Right cardiac atrium (tissue), 5 donors: ENCODE measurements around the gene SCLT1. TPM values are rescaled to one million over a fixed set of nuclear protein-coding genes. Genes with fewer than 3 reads are reported as not detected.
"Not testable (repeated sequence)": the region's sequence is repeated elsewhere in the genome, so short reads cannot be mapped to it uniquely, and the experiment has no call there.

ENCODE experiments used
- ATAC-seq, 2 donors: fragments of 200-7000 bp; cut with Tn5 transposase; one replicate each; pipeline versions ENCODE4 v1.8.0 to v1.9.1; 2020; ENCODE audit warnings: moderate library complexity in 2 of 2, mild to moderate bottlenecking in 1 of 2
- DNase-seq, 3 donors: peaks; one replicate each; pipeline ENCODE4 v3.0.0-alpha.2; 2020
- H3K27ac ChIP-seq: one replicate; pipeline ENCODE4 v1.5.1; 2013; ENCODE audit warnings: mild to moderate bottlenecking, low read length, control low read depth, moderate library complexity
- H3K27me3 ChIP-seq: one replicate; pipeline ENCODE4 v1.6.1; 2013; ENCODE audit not compliant: control insufficient read depth, insufficient read depth
- H3K4me1 ChIP-seq: one replicate; pipeline ENCODE4 v1.6.1; 2013; ENCODE audit warnings: low read length; ENCODE audit not compliant: control insufficient read depth, insufficient read depth
- H3K4me3 ChIP-seq: one replicate; pipeline ENCODE4 v1.5.1; 2013; ENCODE audit warnings: low read length, control low read depth
- H3K9me3 ChIP-seq: one replicate; pipeline ENCODE4 v1.6.1; 2013; ENCODE audit warnings: low read length; ENCODE audit not compliant: control insufficient read depth
- WGBS: extraction: QIAGEN DNeasy Blood & Tissue Kit; methylation state at CpG from one replicate; pipeline ENCODE4 v1.1.7; 2013; 5-methylcytosine and 5-hydroxymethylcytosine counted together
- intact Hi-C, 4 donors: fragments of 100-400 bp; cut with DNase I; formaldehyde crosslinking; loops; one replicate each; pipeline versions ENCODE4 v1.11.0 to v1.14.0; 2022 to 2023
- long read RNA-seq, 4 donors: library from polyadenylated mRNA; unstranded; transcript quantifications; one replicate each; pipeline ENCODE4 v2.0.0, GENCODE V29; 2020 to 2021
- polyA plus RNA-seq: library from polyadenylated mRNA; stranded (reverse); fragments of 200-250 nt; gene quantifications from one replicate; pipeline ENCODE4 v1.2.3, GENCODE V29; 2013
- total RNA-seq, 4 donors: library from RNA; stranded (reverse); fragmentation: NEBNext Ultra II Directional; extraction: Animal tissue kit (Norgen Biotek cat#: 25700); gene quantifications; one replicate each; pipeline ENCODE4 v1.2.1, GENCODE V29; 2021
- donor health status: healthy with polysubstance abuse.
- donor health status: DM: no; HTN: yes; CAD: no.
- donor health status: DM: no; HTN: no; CAD: no.
- donor health status: DM: no; HTN: yes; CAD: no; lungs with severe emphysema.
- donor health status: DM: yes; HTN: yes; CAD: no.

Gene SCLT1
- total RNA-seq (10 to 100 TPM; 14.8 to 19.2 (median 16.9) TPM), polyA plus RNA-seq (5.5 TPM)
- long read RNA-seq, donor 1, transcript SCLT1-201 (21 exons, 3,055 nt) = major isoform, 8 of 16 reads
- long read RNA-seq, donor 1, partial matches to known transcripts = 3 of 16 reads
- long read RNA-seq, donor 1, other reads (novel, unspliced or antisense) = 3 of 16 reads
- long read RNA-seq, donor 2, partial matches to known transcripts = 0 of 6 reads
- long read RNA-seq, donor 2, other reads (novel, unspliced or antisense) = 3 of 6 reads
- long read RNA-seq, donor 3, transcript SCLT1-208 (6 exons, 2,096 nt) = major isoform, 8 of 23 reads
- long read RNA-seq, donor 3, partial matches to known transcripts = 10 of 23 reads
- long read RNA-seq, donor 3, other reads (novel, unspliced or antisense) = 3 of 23 reads
- long read RNA-seq, donor 4, partial matches to known transcripts = 0 of 2 reads
- long read RNA-seq, donor 4, other reads (novel, unspliced or antisense) = 0 of 2 reads

- Histone ChIP-seq H3K4me1 (peaks cover 3% of the 10 kb centered on the region), H3K4me3 (peak within 1 kb of the TSS; percentile 65), H3K9me3 (no peaks in the 10 kb centered on the region), H3K27ac (peak within 1 kb of the TSS; percentile 87), H3K27me3 (no peaks in the 10 kb centered on the region)
- intact Hi-C loops = no loop called here
- under 1% methylated on average over 57 of the region's 57 CpGs for WGBS
- ATAC-seq (peak; percentile 100), DNase-seq (peak; percentile 99 to 100 (median 100))
These were observed at the start of gene SCLT1 for GRCh38 chr4:129093191-129093920. SCLT1 (minus strand) TSS chr4:129093539; CDS start chr4:129093103, 436 bp downstream.

- intact Hi-C loops = no loop called here
- no peaks in the 10 kb centered on the region for H3K27me3 ChIP-seq
- H3K4me1 ChIP-seq = no peaks in the 10 kb centered on the region
- no peak overlapping the region for H3K4me3 ChIP-seq
- no peak overlapping the region for H3K27ac ChIP-seq
- no peaks in the 10 kb centered on the region for H3K9me3 ChIP-seq
- DNase-seq (no peak), ATAC-seq (no peak)
- WGBS = 49% methylated on average over 2 of the region's 2 CpGs
These were observed 47.2 kb upstream of the SCLT1 start for GRCh38 chr4:129140521-129140920.

GRCh38 chr4:129138810-129139496 is 45.6 kb upstream of the SCLT1 start:
- intact Hi-C loops = no loop called here
- Histone ChIP-seq H3K27ac (no peak overlapping the region), H3K9me3 (no peaks in the 10 kb centered on the region), H3K4me1 (no peaks in the 10 kb centered on the region), H3K27me3 (no peaks in the 10 kb centered on the region), H3K4me3 (no peak overlapping the region)
- 62% methylated on average over 6 of the region's 6 CpGs for WGBS
- ATAC-seq = no peak
- DNase-seq = no peak

- Histone ChIP-seq H3K27ac (no peak overlapping the region), H3K4me3 (no peak overlapping the region), H3K9me3 (no peaks in the 10 kb centered on the region), H3K27me3 (no peaks in the 10 kb centered on the region), H3K4me1 (no peaks in the 10 kb centered on the region)
- peak in 1 of 2 donors; percentile 36 for ATAC-seq
- intact Hi-C loops = no loop called here
- WGBS = 92% methylated on average over 8 of the region's 8 CpGs
- no peak for DNase-seq
These were observed 43.1 kb upstream of the SCLT1 start for GRCh38 chr4:129136433-129136832.

- Histone ChIP-seq H3K9me3 (no peaks in the 10 kb centered on the region), H3K4me1 (no peaks in the 10 kb centered on the region), H3K27ac (no peak overlapping the region), H3K4me3 (no peak overlapping the region), H3K27me3 (no peaks in the 10 kb centered on the region)
- 84% methylated on average over 2 of the region's 2 CpGs for WGBS
- intact Hi-C loops = no loop called here
- DNase-seq (no peak), ATAC-seq (no peak)
These were observed 38.0 kb upstream of the SCLT1 start for GRCh38 chr4:129131343-129131742.

- ATAC-seq = no peak
- 83% methylated on average over 2 of the region's 2 CpGs for WGBS
- Histone ChIP-seq H3K27ac (no peak overlapping the region), H3K4me3 (no peak overlapping the region), H3K27me3 (no peaks in the 10 kb centered on the region), H3K4me1 (no peaks in the 10 kb centered on the region), H3K9me3 (no peaks in the 10 kb centered on the region)
- intact Hi-C loops = no loop called here
- DNase-seq = no peak
These were observed 35.8 kb upstream of the SCLT1 start for GRCh38 chr4:129129143-129129542.

- H3K27me3 ChIP-seq, ATAC-seq, H3K4me3 ChIP-seq, H3K4me1 ChIP-seq, DNase-seq, H3K9me3 ChIP-seq, intact Hi-C loops, H3K27ac ChIP-seq: not testable (repeated sequence)
- 97% methylated on average over 5 of the region's 5 CpGs for WGBS
These were observed 33.3 kb upstream of the SCLT1 start for GRCh38 chr4:129126614-129127013.

GRCh38 chr4:129117705-129118104 is 24.4 kb upstream of the SCLT1 start:
- DNase-seq = no peak
- intact Hi-C loops = no loop called here
- no peak for ATAC-seq
- H3K9me3 ChIP-seq = no peaks in the 10 kb centered on the region
- H3K4me3 ChIP-seq = no peak overlapping the region
- no peaks in the 10 kb centered on the region for H3K4me1 ChIP-seq
- H3K27me3 ChIP-seq = no peaks in the 10 kb centered on the region
- no peak overlapping the region for H3K27ac ChIP-seq
- WGBS = 97% methylated on average over 5 of the region's 5 CpGs

- Histone ChIP-seq H3K27me3 (no peaks in the 10 kb centered on the region), H3K4me1 (peaks cover 3% of the 10 kb centered on the region), H3K9me3 (no peaks in the 10 kb centered on the region), H3K4me3 (no peak overlapping the region), H3K27ac (no peak overlapping the region)
- ATAC-seq (no peak), DNase-seq (no peak)
- WGBS = 74% methylated on average over 1 of the region's 1 CpG
- intact Hi-C loops = no loop called here
These were observed 20.6 kb upstream of the SCLT1 start for GRCh38 chr4:129113919-129114318.

GRCh38 chr4:129113434-129113833 is 20.1 kb upstream of the SCLT1 start:
- WGBS = 23% methylated on average over 1 of the region's 1 CpG
- Histone ChIP-seq H3K9me3 (no peaks in the 10 kb centered on the region), H3K4me1 (peaks cover 3% of the 10 kb centered on the region), H3K4me3 (no peak overlapping the region), H3K27me3 (no peaks in the 10 kb centered on the region), H3K27ac (no peak overlapping the region)
- intact Hi-C loops = no loop called here
- ATAC-seq = no peak
- DNase-seq = no peak

GRCh38 chr4:129111919-129112318 is 18.6 kb upstream of the SCLT1 start:
- ATAC-seq = no peak
- no peak for DNase-seq
- Histone ChIP-seq H3K4me1 (peaks cover 3% of the 10 kb centered on the region), H3K27me3 (no peaks in the 10 kb centered on the region), H3K4me3 (no peak overlapping the region), H3K9me3 (no peaks in the 10 kb centered on the region), H3K27ac (no peak overlapping the region)
- intact Hi-C loops = no loop called here
